Spleen (tissue), 7 donors: ENCODE measurements around the gene ASF1A.

Experiments used
- CTCF ChIP-seq, 11 experiments: fragments of 200-600 bp in 7 of 11; fragments of 450-650 bp in 4 of 11; sonication (generic) in 4 of 11; IDR thresholded peaks in 8 of 11; conservative IDR thresholded peaks in 3 of 11; 1 replicate in 7 of 11; 2 replicates in 4 of 11; pipeline versions ENCODE4 v1.4.0 to v1.8.0; 2016 to 2021; ENCODE audit warnings: antibody characterized with exemption in 11 of 11, inconsistent platforms in 4 of 11, mild to moderate bottlenecking in 1 of 11
- POLR2A ChIP-seq, 3 donors: fragments of 450-650 bp; IDR thresholded peaks; one replicate each; pipeline ENCODE4 v1.5.1; 2017; ENCODE audit warnings: antibody characterized with exemption in 3 of 3, mild to moderate bottlenecking in 1 of 3
- donor health status: DM: no; HTN: no; CAD: no; lungs with moderate emphysema.
- donor health status: DM: no; HTN: no; CAD: no.
- donor health status: DM: no; HTN: no; CAD: no.

- TF ChIP-seq CTCF (IDR thresholded peaks at IDR 0.05 in 8 of 11, conservative IDR thresholded peaks at IDR 0.05 in 3 of 11): no peak
- no peak for TF ChIP-seq POLR2A (IDR thresholded peaks at IDR 0.05)
Observed at GRCh38 chr6:118903138-118903537, 9.2 kb downstream of the ASF1A start.
